GM12878 (cell line): ENCODE results near the gene PTPRH. TPM values are rescaled to one million over a fixed set of nuclear protein-coding genes. Genes with fewer than 3 reads are reported as not detected.

Experiments used
- ATAC-seq: fragments of 200-7000 bp; cut with Tn5 transposase; 3 replicates; pipeline ENCODE4 v1.9.1; 2020; ENCODE audit warnings: mild to moderate bottlenecking, moderate library complexity
- BruUV-seq: library from RNA; stranded (reverse); fragments of 400-500 nt; replicated peaks from 2 replicates; lab custom pipeline; 2021; lab: Mats Ljungman, UMichigan
- CTCF ChIA-PET: fragments of 300-600 bp; sonication (Branson Sonifier 250); formaldehyde crosslinking; extraction: SDS; loops from one replicate; lab custom pipeline; 2021; ENCODE audit warnings: inconsistent platforms; lab: Yijun Ruan, JAX
- POLR2A ChIA-PET: fragments of 350-600 bp; formaldehyde crosslinking; extraction: SDS; loops from one replicate; lab custom pipeline; 2021; ENCODE audit warnings: inconsistent platforms; lab: Charles Lee
- RAD21 ChIA-PET: fragments of 300-600 bp; sonication (Branson Sonifier 250); formaldehyde crosslinking; loops from one replicate; lab custom pipeline; 2023; ENCODE audit warnings: antibody characterized with exemption; ENCODE audit not compliant: unreplicated experiment; lab: Charles Lee
- SMC1A ChIA-PET: fragments of 300-600 bp; sonication (Branson Sonifier 250); formaldehyde crosslinking; loops from one replicate; lab custom pipeline; 2023; ENCODE audit not compliant: unreplicated experiment, uncharacterized antibody; lab: Charles Lee
- DNase-seq: peaks from one replicate; pipeline ENCODE4 v3.0.0-alpha.2; 2011; ENCODE audit warnings: low read depth, low spot score
- FAIRE-seq: peaks from 3 replicates; lab custom pipeline; 2011; peaks lifted over from hg19 to GRCh38; lab: Jason Lieb, UNC
- H2AFZ ChIP-seq: 2 replicates; pipeline ENCODE4 v1.6.0; 2011; ENCODE audit warnings: low read depth, low read length, control low read depth; ENCODE audit not compliant: control insufficient read depth
- H3K27ac ChIP-seq: 2 replicates; pipeline ENCODE4 v1.5.1; 2011; ENCODE audit warnings: control low read depth; ENCODE audit not compliant: control insufficient read depth, insufficient read depth
- H3K27me3 ChIP-seq, 2 experiments: replicated peaks in 1 of 2; 2 replicates each; pipeline versions ENCODE4 v1.6.0 to v1.6.1; 2011; ENCODE audit warnings: low read length in 1 of 2; ENCODE audit not compliant: control insufficient read depth in 2 of 2, insufficient read depth in 2 of 2
- H3K36me3 ChIP-seq, 2 experiments: 2 replicates each; pipeline ENCODE4 v1.5.1; 2011; ENCODE audit warnings: low read length in 1 of 2; ENCODE audit not compliant: control insufficient read depth in 2 of 2, insufficient read depth in 2 of 2
- H3K4me1 ChIP-seq: 2 replicates; pipeline ENCODE4 v1.6.1; 2011; ENCODE audit warnings: mild to moderate bottlenecking, low read length, moderate library complexity, mixed read lengths; ENCODE audit not compliant: control insufficient read depth, insufficient read depth
- H3K4me2 ChIP-seq: 2 replicates; pipeline ENCODE4 v1.6.0; 2011; ENCODE audit warnings: control low read depth; ENCODE audit not compliant: control insufficient read depth, insufficient read depth
- H3K4me3 ChIP-seq: fragments of 200-600 bp; sonication (generic); 2 replicates; pipeline ENCODE4 v1.5.1; 2016
- H3K79me2 ChIP-seq: 2 replicates; pipeline ENCODE4 v1.6.0; 2011; ENCODE audit warnings: low read length; ENCODE audit not compliant: control insufficient read depth, insufficient read depth
- H3K9ac ChIP-seq: 2 replicates; pipeline ENCODE4 v1.8.0; 2011; ENCODE audit warnings: low read length, control low read depth, mixed read lengths; ENCODE audit not compliant: control insufficient read depth, insufficient read depth
- H3K9me3 ChIP-seq: replicated peaks from 3 replicates; pipeline ENCODE4 v1.5.1; 2011; ENCODE audit warnings: mild to moderate bottlenecking, low read length; ENCODE audit not compliant: control insufficient read depth, insufficient read depth
- H4K20me1 ChIP-seq: 2 replicates; pipeline ENCODE4 v1.6.0; 2011; ENCODE audit not compliant: control insufficient read depth, insufficient read depth
- ATF3 ChIP-seq: IDR thresholded peaks from 2 replicates; pipeline ENCODE4 v1.6.1; 2011; ENCODE audit warnings: low read depth, mild to moderate bottlenecking, low read length, moderate library complexity, borderline replicate concordance; ENCODE audit errors: extremely low read depth
- EGR1 ChIP-seq, 2 experiments: IDR thresholded peaks; 1 replicate in 1 of 2; 2 replicates in 1 of 2; pipeline ENCODE4 v1.6.1; 2011 to 2012; ENCODE audit warnings: low read depth in 2 of 2, low read length in 2 of 2, borderline replicate concordance in 1 of 2, mild to moderate bottlenecking in 1 of 2, moderate library complexity in 1 of 2
- ELK1 ChIP-seq: IDR thresholded peaks from 2 replicates; pipeline ENCODE4 v1.6.1; 2012; ENCODE audit warnings: low read depth, low read length, improper control_type of control experiment
- EP300 ChIP-seq, 2 experiments: fragments of 150-350 bp in 1 of 2; IDR thresholded peaks; 2 replicates each; pipeline ENCODE4 v1.6.1; 2011 to 2012; ENCODE audit warnings: low read depth in 2 of 2, low read length in 2 of 2, borderline replicate concordance in 1 of 2, improper control_type of control experiment in 1 of 2, inconsistent platforms in 1 of 2; ENCODE audit not compliant: control insufficient read depth in 1 of 2
- ETV6 ChIP-seq, 2 experiments: fragments of 450-650 bp in 1 of 2; IDR thresholded peaks in 1 of 2; conservative IDR thresholded peaks in 1 of 2; 2 replicates each; pipeline ENCODE4 v1.6.1; 2014; ENCODE audit warnings: antibody characterized with exemption in 1 of 2, borderline replicate concordance in 1 of 2, low read depth in 1 of 2, mild to moderate bottlenecking in 1 of 2, moderate library complexity in 1 of 2
- IRF4 ChIP-seq: IDR thresholded peaks from 2 replicates; pipeline ENCODE4 v1.6.1; 2011; ENCODE audit warnings: low read depth, low read length
- JUNB ChIP-seq: IDR thresholded peaks from 2 replicates; pipeline ENCODE4 v1.6.1; 2016; ENCODE audit warnings: antibody characterized with exemption, mild to moderate bottlenecking
- MTA2 ChIP-seq: fragments of 450-650 bp; IDR thresholded peaks from 2 replicates; pipeline ENCODE4 v1.6.1; 2016; ENCODE audit warnings: low read depth, mild to moderate bottlenecking, moderate library complexity
- PAX8 ChIP-seq: fragments of 450-650 bp; IDR thresholded peaks from 2 replicates; pipeline ENCODE4 v1.6.1; 2017; ENCODE audit warnings: mild to moderate bottlenecking, moderate library complexity
- POLR2AphosphoS2 ChIP-seq: IDR thresholded peaks from 2 replicates; pipeline ENCODE4 v1.6.1; 2011; ENCODE audit warnings: low read depth, mild to moderate bottlenecking, low read length, improper control_type of control experiment, moderate library complexity
- RELB ChIP-seq: fragments of 450-650 bp; IDR thresholded peaks from 2 replicates; pipeline ENCODE4 v1.6.1; 2017; ENCODE audit warnings: low read depth, mild to moderate bottlenecking, moderate library complexity
- SIX5 ChIP-seq: IDR thresholded peaks from 2 replicates; pipeline ENCODE4 v1.6.1; 2011; ENCODE audit warnings: mild to moderate bottlenecking, low read depth, low read length, moderate library complexity; ENCODE audit not compliant: severe bottlenecking
- SP1 ChIP-seq: IDR thresholded peaks from one replicate; pipeline ENCODE4 v1.6.1; 2011; ENCODE audit warnings: low read depth, low read length
- SREBF1 ChIP-seq: IDR thresholded peaks from 2 replicates; pipeline ENCODE4 v1.6.1; 2012; ENCODE audit warnings: mild to moderate bottlenecking, low read length
- ZZZ3 ChIP-seq: IDR thresholded peaks from 2 replicates; pipeline ENCODE4 v1.6.1; 2011; ENCODE audit warnings: low read depth; ENCODE audit not compliant: control insufficient read depth, insufficient read length
- WGBS: methylation state at CpG from one replicate; pipeline ENCODE4 v1.1.6; 2016; ENCODE audit warnings: low lambda C conversion rate; ENCODE audit not compliant: insufficient replicate concordance, insufficient coverage; ENCODE audit errors: missing lambda C conversion rate; 5-methylcytosine and 5-hydroxymethylcytosine counted together
- in situ Hi-C: fragments of 300-500 bp; cut with MboI; formaldehyde crosslinking; loops from 9 replicates; pipeline ENCODE4 v1.14.3; 2018; ENCODE audit warnings: mixed read lengths
- intact Hi-C: fragments of 100-400 bp; cut with micrococcal nuclease; formaldehyde crosslinking; loops from one replicate; pipeline ENCODE4 v1.14.2; 2022; ENCODE audit not compliant: unreplicated experiment
- polyA plus RNA-seq, 11 experiments: library from polyadenylated mRNA; depleted of rRNA in 4 of 11; unstranded in 6 of 11; stranded (reverse) in 5 of 11; fragments of >200 nt; fragmentation: Nextera tagmentation in 4 of 11; fragmentation: Illumina TruSeq in 1 of 11; extraction: Ambion mirVana in 4 of 11; extraction: Trizol in 1 of 11; gene quantifications; 1 replicate in 1 of 11; 2 replicates in 10 of 11; pipeline versions ENCODE4 v1.2.1 to v1.2.3, GENCODE V29; 2011 to 2016; ENCODE audit warnings: inconsistent platforms in 2 of 11, missing spikeins in 2 of 11, low read depth in 1 of 11
- total RNA-seq, 4 experiments: library from RNA; depleted of rRNA in 3 of 4; stranded (reverse); fragments of >200 nt in 3 of 4; fragmentation: Illumina TruSeq in 1 of 4; extraction: Trizol in 1 of 4; gene quantifications; 2 replicates each; pipeline versions ENCODE4 v1.2.1 to v1.2.3, GENCODE V29; 2013 to 2021

PTPRH gene
- total and polyA plus RNA-seq, 10 of the 15 experiments (the other 5 are each of a cell fraction or from before 2014, with no cell fraction given), result 0.08 TPM; not detected in 9

- no peak for TF ChIP-seq ETV6 (conservative IDR thresholded peaks at IDR 0.05 in 1 of 2, IDR thresholded peaks at IDR 0.05 in 1 of 2; ENCODE audit: borderline replicate concordance in 1 of 2, low read depth in 1 of 2)
- TF ChIP-seq EP300 (IDR thresholded peaks at IDR 0.05; ENCODE audit: borderline replicate concordance in 1 of 2, control insufficient read depth in 1 of 2, low read depth in 2 of 2, low read length in 2 of 2), result no peak
- TF ChIP-seq ZZZ3, result no peak
- TF ChIP-seq, all 136 proteins: peak for 0
These were observed 67.6 kb downstream of the PTPRH start (continued) for GRCh38 chr19:55141696-55142095.

- no TSS peak for BruUV-seq
- intact Hi-C loops (no loop called here), in situ Hi-C loops (no loop called here)
- RAD21 ChIA-PET, result no interaction called here
- H3K4me1 ChIP-seq, result peaks cover 13% of the 10 kb centered on the region
- CTCF ChIA-PET, result no interaction called here
- POLR2A ChIA-PET, result no interaction called here
- no peaks in the 10 kb centered on the region for H3K36me3 ChIP-seq
- H2AFZ ChIP-seq, result no peak overlapping the region
- no peak overlapping the region for H3K4me2 ChIP-seq
- H3K9me3 ChIP-seq, result no peaks in the 10 kb centered on the region
- no peaks in the 10 kb centered on the region for H3K27me3 ChIP-seq
- H3K79me2 ChIP-seq, result no peaks in the 10 kb centered on the region
- TF ChIP-seq POLR2AphosphoS2, result no peak
- TF ChIP-seq SIX5, result no peak
- TF ChIP-seq RELB, result no peak
- no peak for TF ChIP-seq SP1
- no peak for TF ChIP-seq JUNB
- no peak for TF ChIP-seq PAX8
- no peak for TF ChIP-seq EGR1 (IDR thresholded peaks at IDR 0.05; ENCODE audit: borderline replicate concordance in 1 of 2, low read depth in 2 of 2, low read length in 2 of 2)
- no peak for TF ChIP-seq IRF4
- TF ChIP-seq ATF3, result no peak
- TF ChIP-seq MTA2, result no peak
- TF ChIP-seq SREBF1, result no peak
- no peak for TF ChIP-seq ELK1
- TF ChIP-seq, all 136 proteins: peak for 0
- Histone ChIP-seq H3K9ac (no peak overlapping the region), H3K27ac (no peak overlapping the region), H3K4me3 (no peak overlapping the region), H4K20me1 (no peaks in the 10 kb centered on the region)
- ATAC-seq (no peak), DNase-seq (no peak), FAIRE-seq (no peak)
- WGBS, result 52% methylated on average over 7 of the region's 9 CpGs
- SMC1A ChIA-PET, result no interaction called here
These were observed 71.4 kb downstream of the PTPRH start for GRCh38 chr19:55137915-55138314.
